Ovary (tissue), 9 donors: ENCODE results near the gene ATP10B. TPM values are rescaled to one million over a fixed set of nuclear protein-coding genes. Genes with fewer than 3 reads are reported as not detected.

Experiments
- DNase-seq, 5 donors: peaks; one replicate each; pipeline ENCODE4 v3.0.0-alpha.2; 2019 to 2020
- H3K27ac ChIP-seq, 2 donors: fragments of 200-600 bp; one replicate each; pipeline versions ENCODE4 v1.5.1 to v1.8.0; 2019 to 2022
- H3K27me3 ChIP-seq: fragments of 200-600 bp; one replicate; pipeline ENCODE4 v1.8.0; 2022
- H3K36me3 ChIP-seq: fragments of 200-600 bp; sonication (generic); one replicate; pipeline ENCODE4 v1.5.1; 2019
- H3K4me1 ChIP-seq: one replicate; pipeline ENCODE4 v1.8.1; 2013; ENCODE audit warnings: mild to moderate bottlenecking, moderate library complexity; ENCODE audit not compliant: insufficient read depth
- H3K4me3 ChIP-seq: fragments of 200-600 bp; sonication (generic); one replicate; pipeline ENCODE4 v1.5.1; 2017
- H3K9me3 ChIP-seq, 2 donors: fragments of 200-600 bp in 1 of 2; sonication (generic) in 1 of 2; one replicate each; pipeline versions ENCODE4 v1.5.1 to v1.8.1; 2013 to 2019; ENCODE audit warnings: mild to moderate bottlenecking in 1 of 2, moderate library complexity in 1 of 2
- CTCF ChIP-seq, 3 donors: fragments of 450-650 bp in 2 of 3; fragments of 200-600 bp in 1 of 3; IDR thresholded peaks; one replicate each; pipeline versions ENCODE4 v1.5.1 to v1.8.0; 2016 to 2022; ENCODE audit warnings: antibody characterized with exemption in 3 of 3, mild to moderate bottlenecking in 1 of 3
- EP300 ChIP-seq: sonication (generic); formaldehyde crosslinking; IDR thresholded peaks from one replicate; pipeline ENCODE4 v1.6.1; 2017; ENCODE audit warnings: antibody characterized with exemption
- POLR2A ChIP-seq: fragments of 450-650 bp; IDR thresholded peaks from one replicate; pipeline ENCODE4 v1.6.1; 2017; ENCODE audit warnings: antibody characterized with exemption, mild to moderate bottlenecking, moderate library complexity
- WGBS, 3 donors: extraction: QIAGEN DNeasy Blood & Tissue Kit in 1 of 3; methylation state at CpG; one replicate each; pipeline versions ENCODE4 v1.1.5 to v1.1.7; 2013 to 2017; 5-methylcytosine and 5-hydroxymethylcytosine counted together
- intact Hi-C, 4 donors: fragments of 100-400 bp; cut with DNase I; formaldehyde crosslinking; loops; one replicate each; pipeline versions ENCODE4 v1.11.0 to v1.15.1; 2022 to 2023
- polyA plus RNA-seq, 2 donors: library from polyadenylated mRNA; stranded (reverse); fragments of 200-250 nt in 1 of 2; fragments of 350-450 nt in 1 of 2; fragmentation: Illumina TruSeq in 1 of 2; extraction: RNeasy Lipid Tissue Mini Kit (QIAGEN cat#74804) in 1 of 2; gene quantifications; one replicate each; pipeline ENCODE4 v1.2.3, GENCODE V29; 2013 to 2014
- total RNA-seq, 7 donors: library from RNA; depleted of rRNA in 2 of 7; stranded (reverse); fragments of >200 nt in 2 of 7; fragmentation: NEBNext Ultra II Directional in 3 of 7; extraction: Animal tissue kit (Norgen Biotek cat#: 25700) in 3 of 7; gene quantifications; one replicate each; pipeline versions ENCODE4 v1.1.0 to v1.2.4, GENCODE V29; 2016 to 2023
- donor health status: DM: no; HTN: no; CAD: no; lungs with moderate emphysema.
- donor health status: DM: no; HTN: no; CAD: no.
- donor health status: Bipolar disorder and iron deficiency.
- donor health status: DM: yes; HTN: yes; CAD: no.
- donor health status: DM: no; HTN: no; CAD: no.
- donor health status: DM: yes; HTN: yes; CAD: no.

Gene ATP10B
- total and polyA plus RNA-seq, 9 donors: 0.02 to 19.1 (median 0.34) TPM; not detected in 1

GRCh38 chr5:160788102-160788660 is 63.8 kb downstream of the ATP10B start:
- no peaks in the 10 kb centered on the region for H3K9me3 ChIP-seq
- no peak for DNase-seq
- H3K4me1 ChIP-seq: no peaks in the 10 kb centered on the region
- no peak overlapping the region for H3K27ac ChIP-seq
- 48 to 62% (median 52%) methylated on average over 3 of the region's 3 CpGs for WGBS, 3 donors
- intact Hi-C loops: no loop called here
- TF ChIP-seq EP300: no peak
- no peak for TF ChIP-seq POLR2A
- TF ChIP-seq CTCF (IDR thresholded peaks at IDR 0.05): no peak
- no peaks in the 10 kb centered on the region for H3K36me3 ChIP-seq
- H3K4me3 ChIP-seq: no peak overlapping the region
- H3K27me3 ChIP-seq: no peaks in the 10 kb centered on the region

DNA sequence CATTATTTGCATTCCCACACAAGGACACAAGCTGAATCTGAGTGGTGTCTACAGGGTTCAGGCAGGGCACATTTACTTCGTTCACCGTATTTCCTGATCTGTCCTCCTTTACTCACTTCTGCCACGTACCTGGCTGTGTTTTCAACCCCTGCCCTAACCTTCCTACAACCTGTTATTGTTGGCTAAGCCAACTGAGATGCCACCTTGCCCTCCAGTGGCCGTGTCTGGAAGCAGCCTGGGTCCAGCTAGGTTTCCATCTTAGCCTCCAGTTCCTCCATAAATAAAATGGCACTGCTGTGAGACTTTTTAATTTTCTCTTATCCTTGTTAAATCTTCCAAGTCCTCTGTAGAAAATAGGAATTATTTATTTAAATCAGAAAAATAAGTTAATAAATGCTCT is 64.8 kb downstream of the ATP10B start:
- no peak for DNase-seq
- intact Hi-C loops: no loop called here
- Histone ChIP-seq H3K4me3 (no peak overlapping the region), H3K27ac (no peak overlapping the region), H3K27me3 (no peaks in the 10 kb centered on the region), H3K9me3 (no peaks in the 10 kb centered on the region), H3K4me1 (no peaks in the 10 kb centered on the region), H3K36me3 (no peaks in the 10 kb centered on the region)
- no peak for TF ChIP-seq CTCF (IDR thresholded peaks at IDR 0.05)
- TF ChIP-seq POLR2A: no peak
- no peak for TF ChIP-seq EP300
- 52 to 63% (median 53%) methylated on average over 4 of the region's 4 CpGs for WGBS, 3 donors

DNA sequence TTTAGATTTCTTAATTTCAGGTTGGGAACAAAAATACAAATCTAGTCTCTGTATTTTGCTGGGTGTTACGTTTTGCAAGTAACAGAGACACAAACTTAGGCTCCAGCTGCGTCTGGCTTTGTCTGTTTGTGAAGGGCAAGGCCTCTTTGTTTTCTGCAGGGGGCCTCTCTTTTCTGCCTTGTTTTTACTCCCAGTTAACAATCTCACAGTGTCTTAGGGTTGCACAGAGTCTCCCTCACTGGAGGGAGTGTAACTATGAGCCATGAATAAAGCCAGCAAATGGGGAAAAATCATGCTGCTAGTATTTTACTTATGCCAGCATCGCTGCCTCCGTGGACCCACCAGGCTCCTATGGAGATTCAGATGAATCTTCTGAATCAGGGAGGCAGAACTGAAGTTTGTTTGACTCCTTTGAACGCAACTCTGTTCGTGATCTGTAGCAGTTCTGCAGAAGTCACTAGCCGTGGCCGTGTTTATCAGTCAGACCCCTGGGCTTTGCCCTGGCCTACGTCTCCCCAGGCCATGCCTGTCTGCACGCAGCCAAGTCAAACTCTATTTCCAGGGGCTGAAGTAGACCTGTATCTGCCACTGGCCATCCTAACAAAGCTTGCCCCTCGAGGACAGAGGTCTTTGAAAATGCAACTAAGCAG is 77.2 kb downstream of the ATP10B start:
- intact Hi-C loops: no loop called here
- WGBS, 3 donors: 51 to 59% (median 52%) methylated on average over 11 of the region's 11 CpGs
- H3K27me3 ChIP-seq: no peaks in the 10 kb centered on the region
- no peak overlapping the region for H3K4me3 ChIP-seq
- no peak for DNase-seq
- H3K27ac ChIP-seq: no peak overlapping the region
- H3K36me3 ChIP-seq: no peaks in the 10 kb centered on the region
- H3K4me1 ChIP-seq: no peaks in the 10 kb centered on the region
- no peaks in the 10 kb centered on the region for H3K9me3 ChIP-seq
- TF ChIP-seq EP300: no peak
- TF ChIP-seq CTCF (IDR thresholded peaks at IDR 0.05): no peak
- no peak for TF ChIP-seq POLR2A

GRCh38 chr5:160773646-160774410 is 78.2 kb downstream of the ATP10B start:
- intact Hi-C loops: no loop called here
- no peaks in the 10 kb centered on the region for H3K27me3 ChIP-seq
- WGBS, 3 donors: 52 to 72% (median 70%) methylated on average over 10 of the region's 10 CpGs
- H3K27ac ChIP-seq: no peak overlapping the region
- no peak for DNase-seq
- TF ChIP-seq CTCF (IDR thresholded peaks at IDR 0.05): no peak
- TF ChIP-seq POLR2A: no peak
- TF ChIP-seq EP300: no peak
- H3K4me1 ChIP-seq: no peaks in the 10 kb centered on the region
- H3K36me3 ChIP-seq: no peaks in the 10 kb centered on the region
- H3K4me3 ChIP-seq: no peak overlapping the region
- H3K9me3 ChIP-seq: no peaks in the 10 kb centered on the region
